HG03520 (cell line): Measurements from ENCODE around the gene MICAL2.

Experiments
- ATAC-seq: cut with Tn5 transposase; IDR thresholded peaks from one replicate; pipeline ENCODE4 v1.9.1; 2021; ENCODE audit warnings: mild to moderate bottlenecking, moderate library complexity; ENCODE audit not compliant: unreplicated experiment

MICAL2 gene

GRCh38 chr11:12221051-12221535 lies 110.7 kb downstream of the MICAL2 start:
- ATAC-seq: no peak

- no peak for ATAC-seq
Measured at GRCh38 chr11:12222055-12222792, 111.8 kb downstream of the MICAL2 start.

GRCh38 chr11:12223771-12224536 lies 113.6 kb downstream of the MICAL2 start:
- ATAC-seq: peak; percentile 20

GRCh38 chr11:12224537-12224893 lies 114.1 kb downstream of the MICAL2 start:
- ATAC-seq: peak; percentile 91

- ATAC-seq: no peak
Measured at GRCh38 chr11:12225046-12225739, 114.8 kb downstream of the MICAL2 start.

- ATAC-seq: no peak
Measured at GRCh38 chr11:12226093-12226492, 115.7 kb downstream of the MICAL2 start.

GRCh38 chr11:12229450-12230229 lies 119.2 kb downstream of the MICAL2 start:
- no peak for ATAC-seq

GRCh38 chr11:12232160-12232559 lies 121.8 kb downstream of the MICAL2 start:
- ATAC-seq: no peak

GRCh38 chr11:12232817-12233601 lies 122.6 kb downstream of the MICAL2 start:
- no peak for ATAC-seq

- ATAC-seq: no peak
Measured at GRCh38 chr11:12233602-12233925, 123.2 kb downstream of the MICAL2 start.

GRCh38 chr11:12234221-12234620 lies 123.8 kb downstream of the MICAL2 start:
- no peak for ATAC-seq

- no peak for ATAC-seq
Measured at GRCh38 chr11:12235080-12235479, 124.7 kb downstream of the MICAL2 start.

GRCh38 chr11:12235553-12235946 lies 125.2 kb downstream of the MICAL2 start:
- no peak for ATAC-seq

- ATAC-seq: peak; percentile 62
Measured at GRCh38 chr11:12235947-12236743, 125.8 kb downstream of the MICAL2 start.

GRCh38 chr11:12236744-12237101 lies 126.3 kb downstream of the MICAL2 start:
- no peak for ATAC-seq

- ATAC-seq: no peak
Measured at GRCh38 chr11:12237381-12237784, 127.0 kb downstream of the MICAL2 start.

GRCh38 chr11:12238420-12238819 lies 128.0 kb downstream of the MICAL2 start:
- ATAC-seq: no peak

GRCh38 chr11:12239396-12239795 lies 129.0 kb downstream of the MICAL2 start:
- no peak for ATAC-seq

- ATAC-seq: no peak
Measured at GRCh38 chr11:12239804-12240371, 129.5 kb downstream of the MICAL2 start.
